Ascending aorta (tissue), 2 donors: Measurements from ENCODE around the gene INPP5E. TPM values are rescaled to one million over a fixed set of nuclear protein-coding genes. Genes with fewer than 3 reads are reported as not detected.

Experiments
- DNase-seq, 2 donors: peaks; one replicate each; pipeline ENCODE4 v3.0.0-alpha.2; 2019; ENCODE audit warnings: low spot score in 2 of 2
- H3K27ac ChIP-seq, 2 donors: fragments of 200-600 bp; sonication (generic); one replicate each; pipeline ENCODE4 v1.5.1; 2016 to 2017; ENCODE audit warnings: mild to moderate bottlenecking in 1 of 2
- H3K27me3 ChIP-seq: fragments of 200-600 bp; sonication (generic); one replicate; pipeline ENCODE4 v1.5.1; 2017
- H3K36me3 ChIP-seq, 2 donors: fragments of 200-600 bp; sonication (generic); one replicate each; pipeline ENCODE4 v1.5.1; 2016
- H3K4me1 ChIP-seq, 2 donors: fragments of 200-600 bp; sonication (generic); one replicate each; pipeline ENCODE4 v1.5.1; 2016 to 2017; ENCODE audit warnings: mild to moderate bottlenecking in 1 of 2
- H3K4me3 ChIP-seq, 2 donors: fragments of 200-600 bp; sonication (generic); one replicate each; pipeline ENCODE4 v1.5.1; 2016 to 2017; ENCODE audit warnings: mild to moderate bottlenecking in 1 of 2
- H3K9me3 ChIP-seq, 2 donors: fragments of 200-600 bp; sonication (generic); one replicate each; pipeline ENCODE4 v1.5.1; 2016
- CTCF ChIP-seq, 3 experiments: fragments of 200-600 bp in 2 of 3; fragments of 450-650 bp in 1 of 3; sonication (generic) in 2 of 3; IDR thresholded peaks; one replicate each; pipeline ENCODE4 v1.5.1; 2016 to 2019; ENCODE audit warnings: antibody characterized with exemption in 3 of 3, mild to moderate bottlenecking in 1 of 3, moderate library complexity in 1 of 3
- intact Hi-C: fragments of 100-400 bp; cut with DNase I; formaldehyde crosslinking; loops from one replicate; pipeline ENCODE4 v1.15.1; 2023
- total RNA-seq: library from RNA; depleted of rRNA; stranded (reverse); fragments of >200 nt; gene quantifications from one replicate; pipeline ENCODE4 v1.1.0, GENCODE V29; 2016

INPP5E gene
- total RNA-seq, 1 donor from 2014 or later, result 20.2 TPM

GRCh38 chr9:136405481-136405880, 34.2 kb downstream of the INPP5E start:
- Histone ChIP-seq H3K36me3 (peaks cover 27 to 41% of the 10 kb centered on the region in 2 donors), H3K4me3 (no peak overlapping the region), H3K4me1 (peaks cover 8 to 10% of the 10 kb centered on the region in 2 donors), H3K27ac (no peak overlapping the region), H3K27me3 (no peaks in the 10 kb centered on the region), H3K9me3 (no peaks in the 10 kb centered on the region)
- intact Hi-C loops, result no loop called here
- no peak for TF ChIP-seq CTCF (IDR thresholded peaks at IDR 0.05)
- no peak for DNase-seq

DNA sequence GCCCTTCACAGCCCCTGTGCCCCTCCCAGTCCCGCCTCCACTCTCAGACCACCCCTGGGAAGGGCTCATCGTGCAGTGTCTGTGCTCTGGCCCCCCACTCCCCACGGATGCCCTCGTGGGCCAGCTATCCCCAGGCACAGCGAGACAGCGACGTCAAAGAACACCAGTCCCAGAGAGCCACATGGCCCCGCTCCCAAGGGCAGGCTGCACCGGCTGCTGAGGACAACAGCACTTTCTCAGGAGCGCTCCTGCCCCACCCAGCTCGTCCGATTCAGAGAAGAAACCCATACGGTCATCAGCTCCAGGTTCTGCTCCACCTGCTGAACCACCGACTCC, 34.9 kb downstream of the INPP5E start:
- H3K4me1 ChIP-seq, result peaks cover 8 to 9% of the 10 kb centered on the region in 2 donors
- H3K27me3 ChIP-seq, result no peaks in the 10 kb centered on the region
- H3K27ac ChIP-seq, result no peak overlapping the region
- intact Hi-C loops, result loop anchor here (5.0 kb wide), 1 partner anchor 77 kb away; the partner anchor contains the start of gene GPSM1
- TF ChIP-seq CTCF (IDR thresholded peaks at IDR 0.05), result no peak
- no peak for DNase-seq
- H3K4me3 ChIP-seq, result no peak overlapping the region
- no peaks in the 10 kb centered on the region for H3K9me3 ChIP-seq
- H3K36me3 ChIP-seq, result peaks cover 27 to 41% of the 10 kb centered on the region in 2 donors

GRCh38 chr9:136403915-136404800, 35.5 kb downstream of the INPP5E start:
- no peak overlapping the region for H3K27ac ChIP-seq
- H3K27me3 ChIP-seq, result no peaks in the 10 kb centered on the region
- H3K4me3 ChIP-seq, result no peak overlapping the region
- H3K9me3 ChIP-seq, result no peaks in the 10 kb centered on the region
- H3K36me3 ChIP-seq, result peaks cover 27 to 41% of the 10 kb centered on the region in 2 donors
- no peak for DNase-seq
- peaks cover 6 to 8% of the 10 kb centered on the region in 2 donors for H3K4me1 ChIP-seq
- intact Hi-C loops, result loop anchor here (5.0 kb wide), 1 partner anchor 77 kb away; the partner anchor contains the start of gene GPSM1
- no peak for TF ChIP-seq CTCF (IDR thresholded peaks at IDR 0.05)

- Histone ChIP-seq H3K27me3 (no peaks in the 10 kb centered on the region), H3K4me1 (peaks cover 10 to 12% of the 10 kb centered on the region in 2 donors), H3K9me3 (no peaks in the 10 kb centered on the region), H3K4me3 (no peak overlapping the region), H3K36me3 (peaks cover 27 to 41% of the 10 kb centered on the region in 2 donors), H3K27ac (no peak overlapping the region)
- intact Hi-C loops, result loop anchor here (5.0 kb wide), 1 partner anchor 76 kb away; the partner anchor contains the start of gene GPSM1
- TF ChIP-seq CTCF (IDR thresholded peaks at IDR 0.05), result no peak
- no peak for DNase-seq
These were observed 36.1 kb downstream of the INPP5E start for GRCh38 chr9:136403538-136403914.

GRCh38 chr9:136402067-136402466, 37.6 kb downstream of the INPP5E start:
- Histone ChIP-seq H3K4me3 (no peak overlapping the region), H3K9me3 (no peaks in the 10 kb centered on the region), H3K36me3 (peaks cover 29 to 46% of the 10 kb centered on the region in 2 donors), H3K4me1 (peaks cover 10 to 13% of the 10 kb centered on the region in 2 donors), H3K27ac (no peak overlapping the region), H3K27me3 (no peaks in the 10 kb centered on the region)
- intact Hi-C loops, result loop anchor here (5.0 kb wide), 1 partner anchor 75 kb away; the partner anchor contains the start of gene GPSM1
- no peak for DNase-seq
- TF ChIP-seq CTCF (IDR thresholded peaks at IDR 0.05), result no peak
